ENCODE data around the gene JAKMIP3. TPM values are rescaled to one million over a fixed set of nuclear protein-coding genes. Genes with fewer than 3 reads are reported as not detected.

The JAKMIP3 gene
- total and polyA plus RNA-seq, 2 donors, result 0.19 to 0.39 TPM

DNA sequence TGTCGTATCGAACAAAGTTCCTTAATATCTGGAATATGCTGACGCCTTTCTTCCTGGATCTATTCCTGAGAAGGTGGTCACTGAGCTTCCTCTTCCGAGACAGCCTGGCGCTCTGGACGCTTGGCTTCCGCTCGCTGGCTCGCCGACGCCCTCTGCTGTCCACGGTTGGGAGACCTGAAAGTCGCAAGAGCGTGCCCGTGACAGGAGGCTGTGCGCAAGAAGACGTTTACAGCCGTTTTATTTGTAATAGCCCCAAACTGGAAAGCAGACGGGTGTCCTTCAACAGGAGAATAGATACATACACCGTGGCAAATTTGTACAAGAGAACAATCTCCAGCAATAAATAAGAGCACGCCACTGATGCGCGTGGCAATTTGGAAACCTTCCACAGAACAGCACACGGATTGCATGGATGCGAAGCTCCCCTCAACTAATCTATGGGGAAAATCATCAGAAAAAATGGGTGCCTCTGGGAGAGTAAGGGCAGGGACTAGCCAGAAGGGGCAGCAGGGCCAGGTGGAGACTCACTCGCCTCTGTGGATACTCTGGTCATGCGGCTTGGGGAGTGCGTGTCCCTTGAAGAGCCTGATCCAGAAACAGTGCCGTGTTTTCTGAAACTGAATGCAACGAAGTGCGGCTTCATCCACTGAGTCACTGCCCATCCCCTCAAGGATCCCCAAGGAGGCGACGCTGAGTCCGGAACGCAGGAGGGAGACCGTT is 42.5 kb upstream of the JAKMIP3 start:
- Histone ChIP-seq H3K4me3 (ENCODE audit: low read length in 2 of 2) (no peak overlapping the region), H3K4me1 (ENCODE audit: control insufficient read depth in 2 of 2, insufficient read depth in 2 of 2, low read length in 2 of 2) (peaks cover 0 to 3% of the 10 kb centered on the region in 2 donors), H3K36me3 (ENCODE audit: control insufficient read depth in 2 of 2, insufficient read depth in 2 of 2, low read length in 1 of 2) (no peaks in the 10 kb centered on the region), H3K9me3 (ENCODE audit: control insufficient read depth in 2 of 2, insufficient read depth in 1 of 2, low read length in 1 of 2) (no peaks in the 10 kb centered on the region), H3K27ac (ENCODE audit: low read depth in 1 of 2, low read length in 1 of 2) (no peak overlapping the region), H3K27me3 (ENCODE audit: control insufficient read depth in 2 of 2, insufficient read depth in 1 of 2, low read length in 1 of 2) (peaks cover 4 to 19% of the 10 kb centered on the region in 2 donors)
- peak; percentile 14 to 71 (median 44) for DNase-seq (ENCODE audit: low read depth in 6 of 9, low spot score in 9 of 9)
- 25% methylated on average over 36 of the region's 36 CpGs for WGBS

DNA sequence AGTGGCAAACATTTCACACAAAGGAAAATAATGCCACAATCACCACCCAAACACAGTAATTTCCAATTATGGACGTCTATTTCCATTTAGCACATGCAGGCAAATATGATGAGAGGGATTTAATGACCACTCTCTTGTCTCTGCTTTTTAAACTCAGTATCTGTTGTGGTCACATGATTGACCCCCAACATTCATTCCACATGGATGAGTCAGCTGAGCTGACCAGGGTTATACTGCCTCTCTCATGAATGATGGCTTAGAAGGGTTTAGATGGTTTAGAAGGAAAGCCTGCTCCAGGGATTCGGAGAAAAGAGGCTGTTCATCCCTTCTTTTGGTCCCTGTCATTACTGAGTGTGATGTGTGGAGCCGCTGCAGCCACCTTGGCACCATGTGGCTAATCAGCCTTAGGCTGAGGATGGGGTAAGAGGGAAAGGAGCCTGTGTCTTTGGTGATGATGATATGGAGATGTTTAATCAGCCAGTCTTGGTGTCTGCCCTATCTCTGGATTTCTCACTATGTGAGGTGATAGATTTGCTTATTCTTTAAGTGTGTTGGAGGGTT is 38.2 kb upstream of the JAKMIP3 start:
- H3K36me3 ChIP-seq (ENCODE audit: control insufficient read depth in 2 of 2, insufficient read depth in 2 of 2, low read length in 1 of 2), result no peaks in the 10 kb centered on the region
- 86% methylated on average over 3 of the region's 3 CpGs for WGBS
- H3K27me3 ChIP-seq (ENCODE audit: control insufficient read depth in 2 of 2, insufficient read depth in 1 of 2, low read length in 1 of 2), result peaks cover 4 to 20% of the 10 kb centered on the region in 2 donors
- H3K9me3 ChIP-seq (ENCODE audit: control insufficient read depth in 2 of 2, insufficient read depth in 1 of 2, low read length in 1 of 2), result no peaks in the 10 kb centered on the region
- H3K4me1 ChIP-seq (ENCODE audit: control insufficient read depth in 2 of 2, insufficient read depth in 2 of 2, low read length in 2 of 2), result peaks cover 0 to 3% of the 10 kb centered on the region in 2 donors
- no peak overlapping the region for H3K27ac ChIP-seq (ENCODE audit: low read depth in 1 of 2, low read length in 1 of 2)
- DNase-seq (ENCODE audit: low read depth in 6 of 9, low spot score in 9 of 9), result no peak
- no peak overlapping the region for H3K4me3 ChIP-seq (ENCODE audit: low read length in 2 of 2)

DNA sequence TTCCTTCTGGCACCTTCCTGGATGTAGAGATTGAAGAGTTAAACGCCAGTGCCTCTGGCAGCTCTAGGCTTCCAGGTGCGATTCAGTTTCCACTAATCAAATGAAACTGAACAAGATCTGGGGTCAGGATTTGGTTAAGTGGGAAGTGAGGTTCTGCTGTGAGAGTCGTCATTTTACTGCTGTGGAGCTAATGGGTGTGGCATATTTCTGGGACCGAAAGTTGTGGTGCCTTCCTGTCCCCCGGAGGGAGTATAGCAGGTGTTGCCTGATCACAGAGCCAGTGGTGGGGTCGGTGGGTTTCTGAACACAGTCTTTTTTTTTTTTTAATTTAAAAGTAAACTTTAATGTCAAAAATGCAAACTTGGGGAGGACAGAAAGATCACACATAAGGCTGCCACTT is 37.0 kb upstream of the JAKMIP3 start:
- 55% methylated on average over 6 of the region's 6 CpGs for WGBS
- H3K9me3 ChIP-seq (ENCODE audit: control insufficient read depth in 2 of 2, insufficient read depth in 1 of 2, low read length in 1 of 2), result no peaks in the 10 kb centered on the region
- no peaks in the 10 kb centered on the region for H3K36me3 ChIP-seq (ENCODE audit: control insufficient read depth in 2 of 2, insufficient read depth in 2 of 2, low read length in 1 of 2)
- no peaks in the 10 kb centered on the region for H3K4me1 ChIP-seq (ENCODE audit: control insufficient read depth in 2 of 2, insufficient read depth in 2 of 2, low read length in 2 of 2)
- H3K4me3 ChIP-seq (ENCODE audit: low read length in 2 of 2), result no peak overlapping the region
- DNase-seq (ENCODE audit: low read depth in 6 of 9, low spot score in 9 of 9), result no peak
- no peak overlapping the region for H3K27ac ChIP-seq (ENCODE audit: low read depth in 1 of 2, low read length in 1 of 2)
- peaks cover 0 to 20% of the 10 kb centered on the region in 2 donors for H3K27me3 ChIP-seq (ENCODE audit: control insufficient read depth in 2 of 2, insufficient read depth in 1 of 2, low read length in 1 of 2)

DNA sequence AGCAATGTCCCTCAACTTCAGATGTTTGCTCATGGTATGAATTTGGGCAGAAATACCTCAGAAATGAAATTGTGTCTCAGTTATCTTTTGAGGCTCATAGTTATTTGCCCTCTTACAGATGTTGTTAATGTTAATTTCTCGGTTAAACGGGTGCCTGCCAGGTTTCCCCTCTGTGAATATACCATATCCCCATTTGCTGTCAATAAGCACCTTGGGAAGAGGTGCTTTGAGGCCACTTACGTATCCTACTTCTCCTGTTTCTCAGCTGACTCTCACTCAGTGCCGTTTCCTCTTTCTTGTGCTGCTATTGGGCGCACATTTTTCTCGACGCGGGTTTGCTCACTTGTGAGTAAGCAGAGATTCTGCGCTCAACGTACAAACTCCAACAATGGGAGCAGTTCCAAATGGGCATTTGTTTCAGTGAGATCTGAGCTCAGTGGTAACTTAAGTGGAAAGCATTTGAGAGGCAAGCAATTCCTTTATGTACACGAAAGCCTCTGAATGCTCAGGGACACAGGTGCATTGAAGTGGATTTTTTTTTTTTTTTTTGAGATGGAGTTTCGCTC is 34.8 kb upstream of the JAKMIP3 start:
- 83% methylated on average over 12 of the region's 12 CpGs for WGBS
- H3K27me3 ChIP-seq (ENCODE audit: control insufficient read depth in 2 of 2, insufficient read depth in 1 of 2, low read length in 1 of 2), result peaks cover 10 to 36% of the 10 kb centered on the region in 2 donors
- DNase-seq (ENCODE audit: low read depth in 6 of 9, low spot score in 9 of 9), result no peak

DNA sequence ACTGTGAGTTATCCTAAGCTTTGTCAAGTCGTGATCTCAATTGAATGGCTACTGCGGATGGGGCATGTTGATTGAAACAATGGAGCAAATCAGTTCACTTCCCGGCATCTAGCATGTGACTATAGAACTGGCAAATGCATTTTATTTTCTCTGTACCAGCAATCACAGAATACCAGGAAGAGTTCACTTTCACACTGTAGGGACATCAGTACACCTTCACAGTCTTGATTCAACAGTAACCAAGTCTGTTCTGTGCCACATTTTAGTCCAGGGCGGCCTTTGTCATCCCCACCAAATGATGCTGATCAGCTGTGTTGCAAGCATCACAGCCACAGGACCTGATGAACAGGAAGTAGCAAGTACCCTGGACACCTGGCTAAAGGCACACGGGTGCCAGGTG is 32.1 kb upstream of the JAKMIP3 start:
- Histone ChIP-seq H3K4me3 (ENCODE audit: low read length in 2 of 2) (no peak overlapping the region), H3K27ac (ENCODE audit: low read depth in 1 of 2, low read length in 1 of 2) (no peak overlapping the region), H3K4me1 (ENCODE audit: control insufficient read depth in 2 of 2, insufficient read depth in 2 of 2, low read length in 2 of 2) (no peaks in the 10 kb centered on the region), H3K36me3 (ENCODE audit: control insufficient read depth in 2 of 2, insufficient read depth in 2 of 2, low read length in 1 of 2) (no peaks in the 10 kb centered on the region), H3K27me3 (ENCODE audit: control insufficient read depth in 2 of 2, insufficient read depth in 1 of 2, low read length in 1 of 2) (peaks cover 33 to 55% of the 10 kb centered on the region in 2 donors), H3K9me3 (ENCODE audit: control insufficient read depth in 2 of 2, insufficient read depth in 1 of 2, low read length in 1 of 2) (no peaks in the 10 kb centered on the region)
- WGBS, result 91% methylated on average over 5 of the region's 5 CpGs
- DNase-seq (ENCODE audit: low read depth in 6 of 9, low spot score in 9 of 9), result no peak

More for the DNA sequence above, 34.8 kb upstream of the JAKMIP3 start:
- Histone ChIP-seq H3K4me1 (ENCODE audit: control insufficient read depth in 2 of 2, insufficient read depth in 2 of 2, low read length in 2 of 2) (no peaks in the 10 kb centered on the region), H3K4me3 (ENCODE audit: low read length in 2 of 2) (no peak overlapping the region), H3K27ac (ENCODE audit: low read depth in 1 of 2, low read length in 1 of 2) (no peak overlapping the region), H3K36me3 (ENCODE audit: control insufficient read depth in 2 of 2, insufficient read depth in 2 of 2, low read length in 1 of 2) (no peaks in the 10 kb centered on the region), H3K9me3 (ENCODE audit: control insufficient read depth in 2 of 2, insufficient read depth in 1 of 2, low read length in 1 of 2) (no peaks in the 10 kb centered on the region)

DNA sequence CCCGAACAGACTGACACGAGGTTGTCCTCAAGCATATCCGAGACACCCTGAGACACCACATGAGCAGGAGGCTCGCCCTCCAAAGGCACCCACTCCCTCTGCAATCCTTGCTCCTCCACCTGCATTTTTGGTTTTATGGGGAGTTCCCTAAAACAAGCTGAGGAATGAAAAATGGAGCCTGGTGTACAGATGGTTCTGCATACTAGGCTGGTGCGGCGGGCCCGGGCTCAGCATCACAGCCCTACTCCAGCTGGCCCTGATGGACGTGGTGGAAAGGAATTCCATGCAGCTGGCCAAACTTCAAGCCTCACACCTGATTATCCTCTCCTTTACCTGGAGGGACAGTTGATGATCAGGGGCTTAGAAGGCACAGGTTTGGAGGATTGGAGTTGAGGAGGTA is 30.3 kb upstream of the JAKMIP3 start:
- Histone ChIP-seq H3K4me3 (ENCODE audit: low read length in 2 of 2) (no peak overlapping the region), H3K36me3 (ENCODE audit: control insufficient read depth in 2 of 2, insufficient read depth in 2 of 2, low read length in 1 of 2) (no peaks in the 10 kb centered on the region), H3K27ac (ENCODE audit: low read depth in 1 of 2, low read length in 1 of 2) (no peak overlapping the region), H3K27me3 (ENCODE audit: control insufficient read depth in 2 of 2, insufficient read depth in 1 of 2, low read length in 1 of 2) (peaks cover 33 to 67% of the 10 kb centered on the region in 2 donors), H3K4me1 (ENCODE audit: control insufficient read depth in 2 of 2, insufficient read depth in 2 of 2, low read length in 2 of 2) (no peaks in the 10 kb centered on the region), H3K9me3 (ENCODE audit: control insufficient read depth in 2 of 2, insufficient read depth in 1 of 2, low read length in 1 of 2) (no peaks in the 10 kb centered on the region)
- 80% methylated on average over 8 of the region's 8 CpGs for WGBS
- DNase-seq (ENCODE audit: low read depth in 6 of 9, low spot score in 9 of 9), result no peak

DNA sequence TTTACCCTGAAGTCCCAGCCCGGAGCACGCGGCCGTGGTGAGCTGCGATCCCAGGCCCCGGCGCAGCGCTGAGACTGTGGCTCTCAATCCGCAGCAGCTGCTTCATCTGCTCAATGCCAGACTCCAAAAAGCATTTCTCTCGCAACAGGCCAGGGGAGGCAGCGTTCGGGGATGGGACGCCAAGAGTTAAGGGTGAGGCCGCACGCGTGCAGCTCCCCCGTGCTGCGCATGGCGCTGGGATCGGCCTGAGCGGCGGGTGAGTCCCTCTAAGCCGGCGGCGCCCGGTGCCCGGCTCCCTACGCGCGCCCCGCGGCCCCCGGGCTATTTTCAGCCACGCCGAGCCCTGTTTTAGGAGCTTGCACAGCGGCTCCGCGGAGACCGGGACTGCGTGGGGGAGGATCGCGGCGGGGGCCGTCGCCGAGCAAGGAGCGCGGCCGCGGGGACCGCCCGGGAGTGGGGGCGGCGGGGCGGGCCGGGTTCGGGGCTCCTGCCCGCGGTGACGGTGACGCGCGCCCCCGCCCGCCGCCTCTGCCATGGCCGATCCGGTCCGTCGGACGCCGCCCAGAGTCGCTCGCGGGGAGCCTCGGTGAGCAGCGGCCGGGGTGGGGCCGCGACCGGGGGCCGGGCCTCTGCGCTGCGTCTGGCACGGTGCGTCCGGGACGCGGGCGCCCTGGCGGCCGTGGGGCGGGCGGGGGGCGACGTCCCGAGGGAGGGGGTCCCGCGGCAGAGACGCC is 29.4 kb upstream of the JAKMIP3 start:
- WGBS, result 2% methylated on average over 100 of the region's 100 CpGs
- H3K27ac ChIP-seq (ENCODE audit: low read depth in 1 of 2, low read length in 1 of 2), result no peak overlapping the region
- no peaks in the 10 kb centered on the region for H3K36me3 ChIP-seq (ENCODE audit: control insufficient read depth in 2 of 2, insufficient read depth in 2 of 2, low read length in 1 of 2)
- H3K27me3 ChIP-seq (ENCODE audit: control insufficient read depth in 2 of 2, insufficient read depth in 1 of 2, low read length in 1 of 2), result peaks cover 33 to 69% of the 10 kb centered on the region in 2 donors
- H3K4me1 ChIP-seq (ENCODE audit: control insufficient read depth in 2 of 2, insufficient read depth in 2 of 2, low read length in 2 of 2), result no peaks in the 10 kb centered on the region
- peak overlapping the region in 1 of 2 donors; percentile 5 for H3K4me3 ChIP-seq (ENCODE audit: low read length in 2 of 2)
- H3K9me3 ChIP-seq (ENCODE audit: control insufficient read depth in 2 of 2, insufficient read depth in 1 of 2, low read length in 1 of 2), result no peaks in the 10 kb centered on the region
- no peak for DNase-seq (ENCODE audit: low read depth in 6 of 9, low spot score in 9 of 9)

DNA sequence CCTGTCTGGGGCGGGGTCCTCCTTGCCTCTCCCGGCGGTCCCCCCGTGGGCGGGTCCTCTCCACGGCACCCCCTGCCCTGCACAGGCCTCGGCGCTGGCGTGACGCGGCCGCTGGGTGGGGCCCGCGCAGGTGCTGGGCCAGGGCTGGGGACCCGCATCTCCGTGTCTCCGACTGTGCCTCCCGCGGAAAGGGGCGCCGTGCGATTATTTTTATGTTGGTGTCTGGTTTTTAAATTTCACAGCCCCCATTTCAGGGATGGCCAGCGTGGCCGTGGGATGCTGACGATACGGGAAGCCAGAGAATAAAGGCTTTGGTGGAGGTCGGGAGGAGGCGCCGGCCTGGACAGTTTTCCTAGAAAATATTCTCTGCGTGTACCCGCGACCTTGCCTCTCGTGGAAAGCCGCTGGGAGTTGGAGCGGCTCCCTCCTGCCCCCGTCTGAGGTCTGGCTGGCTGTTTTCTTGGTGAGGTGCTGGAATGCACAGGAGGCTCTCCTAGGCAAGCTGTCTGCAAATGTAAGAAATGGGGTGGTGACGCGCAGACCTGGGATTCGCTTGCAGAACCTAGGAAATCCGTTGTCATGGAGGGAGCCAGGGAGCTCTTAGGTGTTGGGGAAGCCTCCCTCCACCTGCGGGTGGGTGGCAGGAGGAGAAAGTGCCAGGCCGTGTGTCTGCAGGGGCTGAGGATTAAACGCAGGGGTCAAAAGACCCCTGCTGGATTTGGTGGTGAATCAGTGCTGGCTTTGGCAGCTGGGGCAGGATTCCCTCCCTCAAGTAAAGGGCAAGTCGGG is 28.7 kb upstream of the JAKMIP3 start:
- no peaks in the 10 kb centered on the region for H3K4me1 ChIP-seq (ENCODE audit: control insufficient read depth in 2 of 2, insufficient read depth in 2 of 2, low read length in 2 of 2)
- DNase-seq (ENCODE audit: low read depth in 6 of 9, low spot score in 9 of 9), result no peak
- no peaks in the 10 kb centered on the region for H3K36me3 ChIP-seq (ENCODE audit: control insufficient read depth in 2 of 2, insufficient read depth in 2 of 2, low read length in 1 of 2)
- WGBS, result 4% methylated on average over 44 of the region's 44 CpGs
- H3K27ac ChIP-seq (ENCODE audit: low read depth in 1 of 2, low read length in 1 of 2), result no peak overlapping the region
- peak overlapping the region in 1 of 2 donors; percentile 5 for H3K4me3 ChIP-seq (ENCODE audit: low read length in 2 of 2)
- H3K27me3 ChIP-seq (ENCODE audit: control insufficient read depth in 2 of 2, insufficient read depth in 1 of 2, low read length in 1 of 2), result peaks cover 33 to 72% of the 10 kb centered on the region in 2 donors
- no peaks in the 10 kb centered on the region for H3K9me3 ChIP-seq (ENCODE audit: control insufficient read depth in 2 of 2, insufficient read depth in 1 of 2, low read length in 1 of 2)

All from thymus (tissue), 11 donors.